GM23338 (cell line): ENCODE measurements around the gene SLC6A8.

Experiments
- POLR2AphosphoS5 ChIP-seq: IDR thresholded peaks from 2 replicates; pipeline ENCODE4 v1.6.1; 2016; ENCODE audit warnings: antibody characterized with exemption, low read depth
- TF ChIP-seq, protein P1 (sequence below), 2 experiments: fragments of 200-600 bp in 1 of 2; sonication (generic) in 1 of 2; conservative IDR thresholded peaks; 2 replicates each; pipeline versions ENCODE4 v1.5.1 to v1.6.1; 2016 to 2017; ENCODE audit warnings: antibody characterized with exemption in 2 of 2, low read depth in 2 of 2, mild to moderate bottlenecking in 2 of 2, moderate library complexity in 1 of 2
- TF ChIP-seq, protein P2 (sequence below): IDR thresholded peaks from one replicate; pipeline ENCODE4 v1.6.1; 2018; ENCODE audit warnings: antibody characterized with exemption; ENCODE audit not compliant: unreplicated experiment

DNA sequence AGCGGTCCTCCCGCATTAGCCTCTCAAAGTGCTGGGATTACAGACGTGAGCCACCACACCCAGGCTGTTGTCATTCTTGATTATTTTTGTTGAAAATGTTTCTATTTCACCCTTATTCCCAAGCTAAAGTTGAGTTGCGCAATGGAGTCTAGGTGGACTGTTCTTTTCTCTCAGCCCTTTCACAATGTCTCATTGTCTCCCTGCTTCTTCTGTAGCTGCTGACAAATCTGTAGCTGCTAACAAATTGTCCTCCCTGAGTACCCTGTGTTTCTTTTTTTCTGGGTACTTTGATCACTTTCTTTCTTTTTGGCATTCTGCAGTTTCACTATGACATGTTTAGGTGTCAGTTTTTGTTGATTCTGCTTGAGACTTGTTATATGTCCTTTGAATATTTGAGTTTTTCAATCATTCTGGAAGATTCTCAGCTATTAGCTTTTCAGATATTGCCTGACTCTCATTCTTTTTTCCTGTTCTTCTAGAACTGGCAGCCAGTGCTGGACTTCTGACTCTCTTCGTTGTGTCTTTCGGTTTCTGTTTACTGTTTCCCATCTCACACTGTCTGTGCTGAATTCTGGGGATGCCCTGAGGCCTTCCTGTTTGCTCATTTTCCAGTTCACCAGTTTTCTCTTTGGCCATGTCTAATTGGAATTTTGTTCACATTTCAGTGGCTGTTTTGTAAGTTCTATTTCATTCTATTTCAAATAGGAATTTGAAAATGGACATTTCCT, 43.6 kb downstream of the SLC6A8 start:
- TF ChIP-seq, protein P1, sequence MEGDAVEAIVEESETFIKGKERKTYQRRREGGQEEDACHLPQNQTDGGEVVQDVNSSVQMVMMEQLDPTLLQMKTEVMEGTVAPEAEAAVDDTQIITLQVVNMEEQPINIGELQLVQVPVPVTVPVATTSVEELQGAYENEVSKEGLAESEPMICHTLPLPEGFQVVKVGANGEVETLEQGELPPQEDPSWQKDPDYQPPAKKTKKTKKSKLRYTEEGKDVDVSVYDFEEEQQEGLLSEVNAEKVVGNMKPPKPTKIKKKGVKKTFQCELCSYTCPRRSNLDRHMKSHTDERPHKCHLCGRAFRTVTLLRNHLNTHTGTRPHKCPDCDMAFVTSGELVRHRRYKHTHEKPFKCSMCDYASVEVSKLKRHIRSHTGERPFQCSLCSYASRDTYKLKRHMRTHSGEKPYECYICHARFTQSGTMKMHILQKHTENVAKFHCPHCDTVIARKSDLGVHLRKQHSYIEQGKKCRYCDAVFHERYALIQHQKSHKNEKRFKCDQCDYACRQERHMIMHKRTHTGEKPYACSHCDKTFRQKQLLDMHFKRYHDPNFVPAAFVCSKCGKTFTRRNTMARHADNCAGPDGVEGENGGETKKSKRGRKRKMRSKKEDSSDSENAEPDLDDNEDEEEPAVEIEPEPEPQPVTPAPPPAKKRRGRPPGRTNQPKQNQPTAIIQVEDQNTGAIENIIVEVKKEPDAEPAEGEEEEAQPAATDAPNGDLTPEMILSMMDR (conservative IDR thresholded peaks at IDR 0.05; ENCODE audit: low read depth in 2 of 2), result no peak
- TF ChIP-seq, protein P2, sequence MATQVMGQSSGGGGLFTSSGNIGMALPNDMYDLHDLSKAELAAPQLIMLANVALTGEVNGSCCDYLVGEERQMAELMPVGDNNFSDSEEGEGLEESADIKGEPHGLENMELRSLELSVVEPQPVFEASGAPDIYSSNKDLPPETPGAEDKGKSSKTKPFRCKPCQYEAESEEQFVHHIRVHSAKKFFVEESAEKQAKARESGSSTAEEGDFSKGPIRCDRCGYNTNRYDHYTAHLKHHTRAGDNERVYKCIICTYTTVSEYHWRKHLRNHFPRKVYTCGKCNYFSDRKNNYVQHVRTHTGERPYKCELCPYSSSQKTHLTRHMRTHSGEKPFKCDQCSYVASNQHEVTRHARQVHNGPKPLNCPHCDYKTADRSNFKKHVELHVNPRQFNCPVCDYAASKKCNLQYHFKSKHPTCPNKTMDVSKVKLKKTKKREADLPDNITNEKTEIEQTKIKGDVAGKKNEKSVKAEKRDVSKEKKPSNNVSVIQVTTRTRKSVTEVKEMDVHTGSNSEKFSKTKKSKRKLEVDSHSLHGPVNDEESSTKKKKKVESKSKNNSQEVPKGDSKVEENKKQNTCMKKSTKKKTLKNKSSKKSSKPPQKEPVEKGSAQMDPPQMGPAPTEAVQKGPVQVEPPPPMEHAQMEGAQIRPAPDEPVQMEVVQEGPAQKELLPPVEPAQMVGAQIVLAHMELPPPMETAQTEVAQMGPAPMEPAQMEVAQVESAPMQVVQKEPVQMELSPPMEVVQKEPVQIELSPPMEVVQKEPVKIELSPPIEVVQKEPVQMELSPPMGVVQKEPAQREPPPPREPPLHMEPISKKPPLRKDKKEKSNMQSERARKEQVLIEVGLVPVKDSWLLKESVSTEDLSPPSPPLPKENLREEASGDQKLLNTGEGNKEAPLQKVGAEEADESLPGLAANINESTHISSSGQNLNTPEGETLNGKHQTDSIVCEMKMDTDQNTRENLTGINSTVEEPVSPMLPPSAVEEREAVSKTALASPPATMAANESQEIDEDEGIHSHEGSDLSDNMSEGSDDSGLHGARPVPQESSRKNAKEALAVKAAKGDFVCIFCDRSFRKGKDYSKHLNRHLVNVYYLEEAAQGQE, result no peak
- TF ChIP-seq POLR2AphosphoS5, result no peak
